Transverse colon (tissue), 4 donors: ENCODE data around the gene PRORP. TPM values are rescaled to one million over a fixed set of nuclear protein-coding genes. Genes with fewer than 3 reads are reported as not detected.
"Not testable (repeated sequence)": the region's sequence is repeated elsewhere in the genome, so short reads cannot be mapped to it uniquely, and the experiment has no call there.

Experiments
- DNase-seq: peaks from one replicate; pipeline ENCODE4 v3.0.0-alpha.2; 2019
- H3K27ac ChIP-seq, 4 donors: fragments of 200-600 bp; sonication (generic); 2 replicates each; pipeline ENCODE4 v1.5.1; 2016 to 2018; ENCODE audit warnings: inconsistent platforms in 4 of 4
- H3K27me3 ChIP-seq: fragments of 200-600 bp; sonication (generic); 2 replicates; pipeline ENCODE4 v1.5.1; 2017; ENCODE audit warnings: inconsistent platforms
- H3K36me3 ChIP-seq, 4 donors: fragments of 200-600 bp; sonication (generic); 2 replicates each; pipeline ENCODE4 v1.5.1; 2017 to 2019; ENCODE audit warnings: inconsistent platforms in 4 of 4
- H3K4me1 ChIP-seq, 4 donors: fragments of 200-600 bp; sonication (generic); 2 replicates each; pipeline ENCODE4 v1.5.1; 2017 to 2020; ENCODE audit warnings: inconsistent platforms in 4 of 4
- H3K4me3 ChIP-seq, 4 donors: fragments of 200-600 bp; sonication (generic); 1 replicate in 1 of 4; 2 replicates in 3 of 4; pipeline versions ENCODE4 v1.5.1 to v1.6.1; 2017 to 2019; ENCODE audit warnings: inconsistent platforms in 4 of 4
- H3K9me3 ChIP-seq, 2 donors: fragments of 200-600 bp; sonication (generic); 2 replicates each; pipeline ENCODE4 v1.5.1; 2017 to 2019; ENCODE audit warnings: inconsistent platforms in 2 of 2
- CTCF ChIP-seq, 5 experiments: fragments of 200-600 bp in 3 of 5; fragments of 450-650 bp in 2 of 5; sonication (generic) in 3 of 5; IDR thresholded peaks; 1 replicate in 2 of 5; 2 replicates in 3 of 5; pipeline ENCODE4 v1.5.1; 2016 to 2017; ENCODE audit warnings: antibody characterized with exemption in 5 of 5, inconsistent platforms in 3 of 5, mild to moderate bottlenecking in 2 of 5, moderate library complexity in 1 of 5
- EP300 ChIP-seq: sonication (generic); formaldehyde crosslinking; IDR thresholded peaks from one replicate; pipeline ENCODE4 v1.6.1; 2017; ENCODE audit warnings: antibody characterized with exemption, low read depth
- POLR2A ChIP-seq: fragments of 450-650 bp; IDR thresholded peaks from one replicate; pipeline ENCODE4 v1.6.1; 2016; ENCODE audit warnings: antibody characterized with exemption, mild to moderate bottlenecking, moderate library complexity
- POLR2AphosphoS5 ChIP-seq, 3 donors: sonication (generic); formaldehyde crosslinking; IDR thresholded peaks; one replicate each; pipeline ENCODE4 v1.6.1; 2016; ENCODE audit warnings: antibody characterized with exemption in 3 of 3
- WGBS, 2 donors: methylation state at CpG; one replicate each; pipeline ENCODE4 v1.1.5; 2018; ENCODE audit warnings: low coverage in 1 of 2; 5-methylcytosine and 5-hydroxymethylcytosine counted together
- in situ Hi-C, 4 donors: fragments of 200-750 bp; cut with MboI; loops; one replicate each; pipeline versions ENCODE4 v1.15.0 to v1.15.1; 2017; ENCODE audit warnings: low sequenced_read_pairs in 3 of 4, low pct_ligation_motif_present in 1 of 4, low pct_unique_long_range_greater_than_20kb in 1 of 4
- intact Hi-C: fragments of 100-400 bp; cut with DNase I; formaldehyde crosslinking; loops from one replicate; pipeline ENCODE4 v1.15.1; 2023; ENCODE audit warnings: low total_unique reads
- total RNA-seq, 4 donors: library from RNA; depleted of rRNA; stranded (reverse); fragments of >200 nt; gene quantifications; one replicate each; pipeline ENCODE4 v1.1.0, GENCODE V29; 2016

Gene PRORP
- total RNA-seq, 4 donors from 2014 or later: 23.2 to 46.0 (median 32.2) TPM

- DNase-seq: no peak
- H3K4me1 ChIP-seq: peaks cover 0 to 23% (median 6%) of the 10 kb centered on the region in 4 donors
- in situ Hi-C loops (no loop called here), intact Hi-C loops (no loop called here)
- WGBS, 2 donors: 88 to 100% methylated on average over 2 of the region's 2 CpGs
- H3K4me3 ChIP-seq: no peak overlapping the region
- H3K27ac ChIP-seq: no peak overlapping the region
- TF ChIP-seq EP300: no peak
- TF ChIP-seq CTCF (IDR thresholded peaks at IDR 0.05): no peak
- TF ChIP-seq POLR2AphosphoS5 (IDR thresholded peaks at IDR 0.05): no peak
- no peak for TF ChIP-seq POLR2A
- H3K36me3 ChIP-seq: peaks cover 0 to 53% (median 16%) of the 10 kb centered on the region in 4 donors
- no peaks in the 10 kb centered on the region for H3K27me3 ChIP-seq
- H3K9me3 ChIP-seq: no peaks in the 10 kb centered on the region
Observed at GRCh38 chr14:35085441-35085840, 36.9 kb upstream of the PRORP start.

DNA sequence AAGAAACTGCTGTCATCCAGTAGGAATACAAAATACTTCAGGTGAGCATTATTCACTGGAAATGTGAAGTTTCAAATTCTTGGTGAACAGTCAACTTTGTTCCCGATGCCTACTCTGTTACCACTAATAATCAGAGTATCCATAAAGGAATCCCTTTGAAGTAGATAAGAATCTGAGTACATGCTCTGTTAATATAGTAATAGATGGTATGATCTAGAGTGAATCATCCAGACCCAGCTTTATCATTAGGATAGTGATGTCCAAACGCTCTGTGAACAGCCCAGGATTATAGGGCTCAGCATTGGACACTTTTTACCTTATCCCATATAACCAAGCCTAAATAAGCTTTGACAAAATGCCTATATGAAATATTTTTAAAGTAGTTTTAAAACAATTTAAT is 33.8 kb upstream of the PRORP start:
- TF ChIP-seq POLR2AphosphoS5 (IDR thresholded peaks at IDR 0.05) (no peak), CTCF (IDR thresholded peaks at IDR 0.05) (no peak), POLR2A (no peak), EP300 (no peak)
- intact Hi-C loops: no loop called here
- Histone ChIP-seq H3K27ac (no peak overlapping the region), H3K4me3 (no peak overlapping the region), H3K36me3 (peaks cover 0 to 61% (median 16%) of the 10 kb centered on the region in 4 donors), H3K27me3 (no peaks in the 10 kb centered on the region), H3K9me3 (no peaks in the 10 kb centered on the region), H3K4me1 (peaks cover 0 to 8% (median 2%) of the 10 kb centered on the region in 4 donors)
- DNase-seq: no peak
- 79 to 88% methylated on average over 2 of the region's 2 CpGs for WGBS, 2 donors
- in situ Hi-C loops: no loop called here

- H3K9me3 ChIP-seq, in situ Hi-C loops, H3K4me3 ChIP-seq, DNase-seq, H3K27me3 ChIP-seq, intact Hi-C loops, H3K27ac ChIP-seq, H3K4me1 ChIP-seq: not testable (repeated sequence)
- 96 to 99% methylated on average over 3 to 6 of the region's 6 CpGs for WGBS, 2 donors
- H3K36me3 ChIP-seq: peaks cover 0 to 65% (median 20%) of the 10 kb centered on the region in 4 donors
Observed at GRCh38 chr14:35094645-35095044, 27.7 kb upstream of the PRORP start.

DNA sequence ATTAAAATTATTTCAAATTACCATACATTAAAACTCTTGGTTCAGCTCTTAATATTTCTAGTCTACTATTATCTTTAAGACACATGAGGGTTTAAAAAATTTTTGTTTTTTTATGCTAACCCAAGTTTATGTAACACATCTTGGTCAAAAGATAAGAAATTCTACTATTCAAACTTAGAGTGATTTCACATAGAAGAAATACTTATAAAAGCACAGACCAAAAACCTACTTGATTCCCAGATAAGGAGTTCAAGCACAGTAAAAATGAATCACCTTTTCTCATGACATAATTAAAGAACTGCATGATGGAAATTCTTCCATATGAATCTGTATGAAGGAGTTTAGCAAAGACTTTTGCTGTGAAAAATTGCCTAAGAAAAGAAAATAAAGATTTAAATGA is 14.5 kb upstream of the PRORP start:
- DNase-seq: no peak
- Histone ChIP-seq H3K36me3 (peaks cover 0 to 87% (median 28%) of the 10 kb centered on the region in 4 donors), H3K27ac (no peak overlapping the region), H3K27me3 (no peaks in the 10 kb centered on the region), H3K4me3 (no peak overlapping the region), H3K9me3 (no peaks in the 10 kb centered on the region), H3K4me1 (no peaks in the 10 kb centered on the region)
- intact Hi-C loops: no loop called here
- in situ Hi-C loops: loop anchor here in 1 of 4 donors (25.0 kb wide), 1 partner anchor 304 kb away; the partner anchor contains the start of gene NFKBIA
- TF ChIP-seq EP300: no peak
- no peak for TF ChIP-seq CTCF (IDR thresholded peaks at IDR 0.05)
- TF ChIP-seq POLR2A: no peak
- no peak for TF ChIP-seq POLR2AphosphoS5 (IDR thresholded peaks at IDR 0.05)

DNA sequence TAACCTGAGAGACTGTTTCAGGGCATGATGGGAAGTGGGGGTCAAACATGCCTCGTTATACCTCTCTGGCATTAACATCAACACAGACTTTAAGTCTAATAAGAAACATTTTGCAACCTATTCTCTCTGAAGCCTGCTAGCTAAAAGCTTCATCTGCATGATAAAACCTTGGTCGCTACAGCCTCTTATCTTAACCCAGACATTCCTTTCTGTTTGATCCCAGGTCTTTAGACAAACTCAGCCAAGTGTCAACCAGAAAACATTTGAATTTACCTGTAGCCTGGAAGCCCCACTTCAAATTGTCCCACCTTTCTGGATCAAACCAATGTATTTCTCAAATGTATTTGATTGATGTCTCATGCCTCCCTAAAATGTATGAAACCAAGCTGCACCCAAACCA is 9.7 kb upstream of the PRORP start:
- no peak overlapping the region for H3K4me3 ChIP-seq
- WGBS, 2 donors: 98 to 100% methylated on average over 1 to 2 of the region's 2 CpGs
- intact Hi-C loops (no loop called here), in situ Hi-C loops (loop anchor here in 1 of 4 donors (25.0 kb wide), 1 partner anchor 300 kb away; the partner anchor contains the start of gene NFKBIA)
- H3K27me3 ChIP-seq: no peaks in the 10 kb centered on the region
- DNase-seq: no peak
- peaks cover 0 to 75% (median 17%) of the 10 kb centered on the region in 4 donors for H3K36me3 ChIP-seq
- no peak for TF ChIP-seq POLR2A
- TF ChIP-seq CTCF (IDR thresholded peaks at IDR 0.05): no peak
- TF ChIP-seq POLR2AphosphoS5 (IDR thresholded peaks at IDR 0.05): no peak
- no peak for TF ChIP-seq EP300
- H3K4me1 ChIP-seq: no peaks in the 10 kb centered on the region
- no peaks in the 10 kb centered on the region for H3K9me3 ChIP-seq
- no peak overlapping the region for H3K27ac ChIP-seq
